Mesothelial cell of epicardium (in vitro differentiated cells): ENCODE data around the gene STX8. TPM values are rescaled to one million over a fixed set of nuclear protein-coding genes. Genes with fewer than 3 reads are reported as not detected.

Experiments used
- DNase-seq, 2 experiments: peaks; one replicate each; pipeline ENCODE4 v3.0.0; 2021; ENCODE audit warnings: low spot score in 2 of 2; ENCODE audit not compliant: unreplicated experiment in 2 of 2
- H3K27ac Mint-ChIP-seq: 2 replicates; pipeline ENCODE4 v1.8.0; 2021; ENCODE audit warnings: mixed read lengths
- H3K27me3 Mint-ChIP-seq: 2 replicates; pipeline ENCODE4 v1.8.0; 2021; ENCODE audit warnings: low read depth, mixed read lengths
- H3K36me3 Mint-ChIP-seq: 2 replicates; pipeline ENCODE4 v1.8.0; 2021; ENCODE audit warnings: mixed read lengths
- H3K4me1 Mint-ChIP-seq: 2 replicates; pipeline ENCODE4 v1.8.0; 2021; ENCODE audit warnings: mixed read lengths
- H3K4me3 Mint-ChIP-seq: 2 replicates; pipeline ENCODE4 v1.8.0; 2021; ENCODE audit warnings: mild to moderate bottlenecking, moderate library complexity, mixed read lengths
- H3K9me3 Mint-ChIP-seq: 2 replicates; pipeline ENCODE4 v1.8.0; 2021; ENCODE audit warnings: mixed read lengths
- CTCF ChIP-seq: fragments of 200-600 bp; sonication (generic); IDR thresholded peaks from one replicate; pipeline ENCODE4 v1.5.0; 2021; ENCODE audit warnings: antibody characterized with exemption; ENCODE audit not compliant: unreplicated experiment
- total RNA-seq: library from RNA; stranded (reverse); gene quantifications from 3 replicates; pipeline ENCODE4 v1.2.1, GENCODE V29; 2021

The STX8 gene
- total RNA-seq, 1 donor from 2014 or later, result 53.3 TPM

GRCh38 chr17:9299695-9300094 is 275.9 kb downstream of the STX8 start:
- H3K9me3 Mint-ChIP-seq, result peaks cover 3% of the 10 kb centered on the region
- H3K27me3 Mint-ChIP-seq, result no peaks in the 10 kb centered on the region
- no peak for TF ChIP-seq CTCF
- H3K4me1 Mint-ChIP-seq, result peaks cover 6% of the 10 kb centered on the region
- peaks cover 2% of the 10 kb centered on the region for H3K36me3 Mint-ChIP-seq
- no peak for DNase-seq
- no peak overlapping the region for H3K27ac Mint-ChIP-seq
- no peak overlapping the region for H3K4me3 Mint-ChIP-seq

- no peak for DNase-seq
- H3K4me3 Mint-ChIP-seq, result no peak overlapping the region
- H3K4me1 Mint-ChIP-seq, result peaks cover 9% of the 10 kb centered on the region
- peaks cover 2% of the 10 kb centered on the region for H3K36me3 Mint-ChIP-seq
- H3K9me3 Mint-ChIP-seq, result peaks cover 3% of the 10 kb centered on the region
- H3K27me3 Mint-ChIP-seq, result no peaks in the 10 kb centered on the region
- H3K27ac Mint-ChIP-seq, result no peak overlapping the region
- TF ChIP-seq CTCF, result no peak
Observed at GRCh38 chr17:9298776-9299295, 276.8 kb downstream of the STX8 start.

- Mint-ChIP-seq H3K4me1 (peaks cover 9% of the 10 kb centered on the region), H3K36me3 (peaks cover 2% of the 10 kb centered on the region), H3K27me3 (no peaks in the 10 kb centered on the region), H3K27ac (no peak overlapping the region), H3K4me3 (no peak overlapping the region), H3K9me3 (peaks cover 3% of the 10 kb centered on the region)
- no peak for DNase-seq
- no peak for TF ChIP-seq CTCF
Observed at GRCh38 chr17:9298135-9298534, 277.5 kb downstream of the STX8 start.

GRCh38 chr17:9294661-9295210 is 280.9 kb downstream of the STX8 start:
- H3K4me1 Mint-ChIP-seq, result peaks cover 18% of the 10 kb centered on the region
- no peak for TF ChIP-seq CTCF
- DNase-seq, result no peak
- no peaks in the 10 kb centered on the region for H3K27me3 Mint-ChIP-seq
- no peaks in the 10 kb centered on the region for H3K9me3 Mint-ChIP-seq
- H3K36me3 Mint-ChIP-seq, result no peaks in the 10 kb centered on the region
- H3K27ac Mint-ChIP-seq, result peak overlapping the region; percentile 21
- H3K4me3 Mint-ChIP-seq, result no peak overlapping the region

GRCh38 chr17:9292561-9292941 is 283.1 kb downstream of the STX8 start:
- no peak overlapping the region for H3K4me3 Mint-ChIP-seq
- H3K4me1 Mint-ChIP-seq, result peaks cover 19% of the 10 kb centered on the region
- no peaks in the 10 kb centered on the region for H3K27me3 Mint-ChIP-seq
- no peaks in the 10 kb centered on the region for H3K36me3 Mint-ChIP-seq
- H3K27ac Mint-ChIP-seq, result no peak overlapping the region
- DNase-seq, result no peak
- no peaks in the 10 kb centered on the region for H3K9me3 Mint-ChIP-seq
- TF ChIP-seq CTCF, result no peak
